ENCODE results near the gene HAVCR1.
A peak's percentile ranks its signal among the peaks of the same experiment; 100 is the strongest.
"Not testable (repeated sequence)": the region's sequence is repeated elsewhere in the genome, so short reads cannot be mapped to it uniquely, and the experiment has no call there.

The HAVCR1 gene

GRCh38 chr5:157059093-157059539 is at the start of gene HAVCR1:
HAVCR1 (minus strand) TSS chr5:157059116; CDS start chr5:157057943, 1,173 bp downstream.
- no peak for DNase-seq

- no peak for DNase-seq
Measured at GRCh38 chr5:157107508-157107907, 48.6 kb upstream of the HAVCR1 start.

GRCh38 chr5:157106630-157107461 is 47.9 kb upstream of the HAVCR1 start:
- peak; percentile 12 for DNase-seq

GRCh38 chr5:157100140-157100679 is 41.3 kb upstream of the HAVCR1 start:
- no peak for DNase-seq

GRCh38 chr5:157088342-157088990 is 29.6 kb upstream of the HAVCR1 start:
- no peak for DNase-seq

- DNase-seq, result no peak
Measured at GRCh38 chr5:157086751-157087359, 27.9 kb upstream of the HAVCR1 start.

GRCh38 chr5:157085930-157086329 is 27.0 kb upstream of the HAVCR1 start:
- DNase-seq, result no peak

- no peak for DNase-seq
Measured at GRCh38 chr5:157080286-157080685, 21.4 kb upstream of the HAVCR1 start.

- DNase-seq, result no peak
Measured at GRCh38 chr5:157076558-157076957, 17.6 kb upstream of the HAVCR1 start.

GRCh38 chr5:157072508-157072907 is 13.6 kb upstream of the HAVCR1 start:
- peak; percentile 8 for DNase-seq

GRCh38 chr5:157069949-157070348 is 11.0 kb upstream of the HAVCR1 start:
- no peak for DNase-seq

GRCh38 chr5:157068785-157069184 is 9.9 kb upstream of the HAVCR1 start:
- DNase-seq, result no peak

GRCh38 chr5:157068339-157068738 is 9.4 kb upstream of the HAVCR1 start:
- DNase-seq, result no peak

GRCh38 chr5:157067005-157067404 is 8.1 kb upstream of the HAVCR1 start:
- DNase-seq, result no peak

GRCh38 chr5:157066080-157066479 is 7.2 kb upstream of the HAVCR1 start:
- no peak for DNase-seq

GRCh38 chr5:157063776-157064430 is 5.0 kb upstream of the HAVCR1 start:
- no peak for DNase-seq

- no peak for DNase-seq
Measured at GRCh38 chr5:157059891-157060290, 975 bp upstream of the HAVCR1 start.

- DNase-seq, result no peak
Measured at GRCh38 chr5:157057459-157058370, 1.2 kb downstream of the HAVCR1 start.

- DNase-seq, result not testable (repeated sequence)
Measured at GRCh38 chr5:157056848-157057247, 2.1 kb downstream of the HAVCR1 start.

- no peak for DNase-seq
Measured at GRCh38 chr5:157051604-157052245, 7.2 kb downstream of the HAVCR1 start.

- peak; percentile 29 for DNase-seq
Measured at GRCh38 chr5:157050050-157050449, 8.9 kb downstream of the HAVCR1 start.
